ENCODE measurements around the gene CCDC200. TPM values are rescaled to one million over a fixed set of nuclear protein-coding genes. Genes with fewer than 3 reads are reported as not detected.

Gene CCDC200
- polyA plus RNA-seq, 1 of the 3 experiments (the other 2 are of a cell fraction), result not detected

- ChIA-PET POLR2A (interaction anchor here (1.1 kb wide), 1 partner anchor 39 kb away, joined by 3 read pairs; no protein-coding TSS in a partner anchor), CTCF (interaction anchor here (2.0 kb wide), 1 partner anchor 10 kb away, joined by 6 read pairs; no protein-coding TSS in a partner anchor)
- Histone ChIP-seq H3K27ac (ENCODE audit: low read depth in 2 of 2, low read length in 1 of 2) (no peak overlapping the region), H3K79me2 (ENCODE audit: insufficient read depth) (no peaks in the 10 kb centered on the region), H3K4me2 (no peak overlapping the region), H3F3A (replicated peaks; ENCODE audit: insufficient read depth) (peaks cover 9% of the 10 kb centered on the region), H3K4me3 (ENCODE audit: low read depth in 2 of 2, low read length in 1 of 2) (no peak overlapping the region), H3K4me1 (ENCODE audit: control insufficient read depth in 1 of 2, insufficient read depth in 2 of 2, low read depth in 1 of 2, low read length in 1 of 2) (no peaks in the 10 kb centered on the region), H2AFZ (ENCODE audit: low read depth) (no peak overlapping the region), H3K9ac (no peak overlapping the region), H3K9me2 (no peaks in the 10 kb centered on the region), H3K36me3 (replicated peaks in 1 of 2; ENCODE audit: control insufficient read depth in 1 of 2, insufficient read depth in 2 of 2, low read length in 1 of 2) (peaks cover 23 to 37% of the 10 kb centered on the region in 2 experiments), H3K27me3 (ENCODE audit: insufficient read depth) (no peaks in the 10 kb centered on the region), H4K20me1 (ENCODE audit: insufficient read depth) (no peaks in the 10 kb centered on the region), H3K9me3 (no peaks in the 10 kb centered on the region)
- WGBS (ENCODE audit: low lambda C conversion rate), result 66% methylated on average over 2 of the region's 2 CpGs
- DNase-seq, result no peak
- no peak for TF ChIP-seq FOSL2 (IDR thresholded peaks at IDR 0.05; ENCODE audit: borderline replicate concordance, low read depth)
- no peak for TF ChIP-seq EP300 (IDR thresholded peaks at IDR 0.05; ENCODE audit: borderline replicate concordance in 1 of 2, low read depth in 1 of 2, low read length in 1 of 2)
- no peak for TF ChIP-seq MEF2A (IDR thresholded peaks at IDR 0.05; ENCODE audit: borderline replicate concordance, low read depth)
- no peak for TF ChIP-seq USF1 (IDR thresholded peaks at IDR 0.05; ENCODE audit: borderline replicate concordance, low read depth)
Measured at GRCh38 chr17:43211123-43211479, 17.3 kb downstream of the CCDC200 start.

GRCh38 chr17:43210576-43210975, 17.8 kb downstream of the CCDC200 start:
- Histone ChIP-seq H3F3A (replicated peaks; ENCODE audit: insufficient read depth) (peaks cover 9% of the 10 kb centered on the region), H3K27ac (ENCODE audit: low read depth in 2 of 2, low read length in 1 of 2) (no peak overlapping the region), H3K9me2 (no peaks in the 10 kb centered on the region), H3K4me3 (ENCODE audit: low read depth in 2 of 2, low read length in 1 of 2) (no peak overlapping the region), H4K20me1 (ENCODE audit: insufficient read depth) (no peaks in the 10 kb centered on the region), H2AFZ (ENCODE audit: low read depth) (no peak overlapping the region), H3K9ac (no peak overlapping the region), H3K4me1 (ENCODE audit: control insufficient read depth in 1 of 2, insufficient read depth in 2 of 2, low read depth in 1 of 2, low read length in 1 of 2) (no peaks in the 10 kb centered on the region), H3K27me3 (ENCODE audit: insufficient read depth) (no peaks in the 10 kb centered on the region), H3K79me2 (ENCODE audit: insufficient read depth) (no peaks in the 10 kb centered on the region), H3K36me3 (replicated peaks in 1 of 2; ENCODE audit: control insufficient read depth in 1 of 2, insufficient read depth in 2 of 2, low read length in 1 of 2) (peaks cover 23 to 37% of the 10 kb centered on the region in 2 experiments), H3K4me2 (no peak overlapping the region), H3K9me3 (no peaks in the 10 kb centered on the region)
- POLR2A ChIA-PET, result no interaction called here
- CTCF ChIA-PET, result interaction anchor here (2.0 kb wide), 1 partner anchor 10 kb away, joined by 6 read pairs; no protein-coding TSS in a partner anchor
- DNase-seq, result no peak
- 54% methylated on average over 3 of the region's 3 CpGs for WGBS (ENCODE audit: low lambda C conversion rate)
- TF ChIP-seq EP300 (IDR thresholded peaks at IDR 0.05; ENCODE audit: borderline replicate concordance in 1 of 2, low read depth in 1 of 2, low read length in 1 of 2) (no peak), FOXJ3 (CRISPR knock-in tag; IDR thresholded peaks at IDR 0.05) (no peak), JUND (IDR thresholded peaks at IDR 0.05) (no peak), MEF2A (IDR thresholded peaks at IDR 0.05; ENCODE audit: borderline replicate concordance, low read depth) (no peak), USF1 (IDR thresholded peaks at IDR 0.05; ENCODE audit: borderline replicate concordance, low read depth) (no peak), CHD2 (IDR thresholded peaks at IDR 0.05; ENCODE audit: low read length, partially characterized antibody) (no peak), NRF1 (IDR thresholded peaks at IDR 0.05; ENCODE audit: low read depth, low read length) (no peak), TCF12 (IDR thresholded peaks at IDR 0.05) (no peak), POLR2AphosphoS5 (IDR thresholded peaks at IDR 0.05; ENCODE audit: low read depth, low read length) (no peak), GATA2 (CRISPR knock-in tag; IDR thresholded peaks at IDR 0.05) (no peak), TEAD4 (IDR thresholded peaks at IDR 0.05; ENCODE audit: borderline replicate concordance, insufficient read depth) (no peak), GABPA (IDR thresholded peaks at IDR 0.05; ENCODE audit: low read depth) (no peak), MXI1 (IDR thresholded peaks at IDR 0.05; ENCODE audit: low read depth, low read length) (no peak), REST (IDR thresholded peaks at IDR 0.05; ENCODE audit: low read depth, low read length) (no peak), IRF3 (IDR thresholded peaks at IDR 0.05; ENCODE audit: low read depth, low read length) (no peak), FOSL2 (IDR thresholded peaks at IDR 0.05; ENCODE audit: borderline replicate concordance, low read depth) (no peak), EZH2phosphoT487 (IDR thresholded peaks at IDR 0.05; ENCODE audit: borderline replicate concordance, low read depth) (no peak), RXRA (IDR thresholded peaks at IDR 0.05; ENCODE audit: borderline replicate concordance, low read depth) (no peak), SMC3 (IDR thresholded peaks at IDR 0.05; ENCODE audit: low read depth, low read length) (no peak), RFX5 (IDR thresholded peaks at IDR 0.05; ENCODE audit: low read length) (no peak)

Data from SK-N-SH (cell line).